IMR-90 (cell line): ENCODE measurements around the gene RCC1. TPM values are rescaled to one million over a fixed set of nuclear protein-coding genes. Genes with fewer than 3 reads are reported as not detected.

Experiments
- ATAC-seq: fragments of 200-7000 bp; cut with Tn5 transposase; 2 replicates; pipeline ENCODE4 v1.9.1; 2020; ENCODE audit warnings: low read depth, mild to moderate bottlenecking, moderate library complexity
- BruUV-seq: library from RNA; stranded (reverse); fragments of 400-500 nt; replicated peaks from 2 replicates; lab custom pipeline; 2021; lab: Mats Ljungman, UMichigan
- CTCF ChIA-PET: fragments of 300-600 bp; formaldehyde crosslinking; extraction: SDS; loops from one replicate; lab custom pipeline; 2021; ENCODE audit warnings: antibody characterized with exemption; lab: Yijun Ruan, JAX
- POLR2A ChIA-PET: fragments of 300-600 bp; sonication (Branson Sonifier 250); formaldehyde crosslinking; loops from one replicate; lab custom pipeline; 2022; ENCODE audit warnings: antibody characterized with exemption; ENCODE audit not compliant: unreplicated experiment; lab: Charles Lee
- DNase-seq: peaks from one replicate; pipeline ENCODE4 v3.0.0; 2013
- H2AFZ ChIP-seq: replicated peaks from 2 replicates; pipeline ENCODE3; 2013; ENCODE audit warnings: low read length, mild to moderate bottlenecking; ENCODE audit not compliant: poor library complexity
- H2AK5ac ChIP-seq: 2 replicates; pipeline ENCODE4 v1.6.1; 2013; ENCODE audit warnings: low read depth, low read length, inconsistent platforms
- H2AK9ac ChIP-seq: replicated peaks from 2 replicates; pipeline ENCODE3; 2013; ENCODE audit warnings: mild to moderate bottlenecking, low read depth, low read length, moderate library complexity; ENCODE audit not compliant: poor library complexity
- H2BK120ac ChIP-seq: 2 replicates; pipeline ENCODE4 v1.6.1; 2013; ENCODE audit warnings: low read depth, low read length, inconsistent platforms
- H2BK15ac ChIP-seq: 3 replicates; pipeline ENCODE4 v1.6.1; 2013; ENCODE audit warnings: low read depth, low read length, inconsistent platforms
- H2BK20ac ChIP-seq: 2 replicates; pipeline ENCODE4 v1.6.1; 2013; ENCODE audit warnings: low read depth, mild to moderate bottlenecking, inconsistent platforms, low read length, moderate library complexity
- H2BK5ac ChIP-seq: 2 replicates; pipeline ENCODE4 v1.6.1; 2013; ENCODE audit warnings: mild to moderate bottlenecking, low read depth, low read length, inconsistent platforms; ENCODE audit not compliant: poor library complexity, severe bottlenecking
- H3K14ac ChIP-seq: replicated peaks from 2 replicates; pipeline ENCODE4 v1.6.1; 2013; ENCODE audit warnings: low read depth, low read length, inconsistent platforms
- H3K18ac ChIP-seq: 2 replicates; pipeline ENCODE4 v1.6.1; 2013; ENCODE audit warnings: low read depth, low read length, control low read depth
- H3K23ac ChIP-seq: 2 replicates; pipeline ENCODE4 v1.6.1; 2013; ENCODE audit warnings: low read depth, low read length, inconsistent platforms
- H3K27ac ChIP-seq: 2 replicates; pipeline ENCODE4 v1.5.1; 2013; ENCODE audit warnings: mild to moderate bottlenecking, control low read depth, low read length; ENCODE audit not compliant: insufficient read depth
- H3K27me3 ChIP-seq: 2 replicates; pipeline ENCODE4 v1.6.1; 2013; ENCODE audit warnings: low read length; ENCODE audit not compliant: control insufficient read depth, insufficient read depth
- H3K36me3 ChIP-seq: 2 replicates; pipeline ENCODE4 v1.6.1; 2013; ENCODE audit warnings: low read length, mixed read lengths; ENCODE audit not compliant: control insufficient read depth, insufficient read depth
- H3K4ac ChIP-seq: 2 replicates; pipeline ENCODE4 v1.6.1; 2013; ENCODE audit warnings: low read depth, low read length, inconsistent platforms
- H3K4me1 ChIP-seq: 2 replicates; pipeline ENCODE4 v1.6.1; 2013; ENCODE audit warnings: low read length, mixed read lengths; ENCODE audit not compliant: control insufficient read depth, insufficient read depth
- H3K4me2 ChIP-seq: 2 replicates; pipeline ENCODE4 v1.6.1; 2013; ENCODE audit warnings: low read depth, mild to moderate bottlenecking, control low read depth, low read length, moderate library complexity
- H3K4me3 ChIP-seq: 2 replicates; pipeline ENCODE4 v1.5.1; 2013; ENCODE audit warnings: low read depth, mild to moderate bottlenecking, control low read depth, low read length, moderate library complexity; ENCODE audit not compliant: insufficient read depth
- H3K56ac ChIP-seq: 2 replicates; pipeline ENCODE4 v1.6.1; 2013; ENCODE audit warnings: low read length, inconsistent platforms; ENCODE audit not compliant: insufficient read depth; ENCODE audit errors: extremely low read depth
- H3K79me1 ChIP-seq, 2 experiments: 2 replicates each; pipeline ENCODE4 v1.6.1; 2013; ENCODE audit warnings: low read length in 2 of 2, inconsistent platforms in 1 of 2, low read depth in 1 of 2
- H3K9ac ChIP-seq: 2 replicates; pipeline ENCODE4 v1.6.1; 2013; ENCODE audit warnings: low read depth, low read length, control low read depth
- H3K9me1 ChIP-seq: 2 replicates; pipeline ENCODE4 v1.6.1; 2013; ENCODE audit warnings: low read length, inconsistent platforms; ENCODE audit not compliant: insufficient read depth
- H3K9me3 ChIP-seq: 2 replicates; pipeline ENCODE4 v1.6.1; 2013; ENCODE audit warnings: low read length; ENCODE audit not compliant: control insufficient read depth, insufficient read depth
- H4K20me1 ChIP-seq: 2 replicates; pipeline ENCODE4 v1.6.1; 2013; ENCODE audit warnings: low read length, inconsistent platforms; ENCODE audit not compliant: insufficient read depth
- H4K5ac ChIP-seq: 2 replicates; pipeline ENCODE4 v1.6.1; 2013; ENCODE audit warnings: mild to moderate bottlenecking, low read depth, low read length, control low read depth
- H4K8ac ChIP-seq, 2 experiments: 2 replicates each; pipeline ENCODE4 v1.6.1; 2013; ENCODE audit warnings: low read depth in 2 of 2, low read length in 2 of 2, control low read depth in 1 of 2, inconsistent platforms in 1 of 2
- H4K91ac ChIP-seq: 2 replicates; pipeline ENCODE4 v1.6.1; 2013; ENCODE audit warnings: low read depth, low read length, inconsistent platforms; ENCODE audit not compliant: insufficient read depth
- BHLHE40 ChIP-seq: fragments of 150-350 bp; IDR thresholded peaks from 2 replicates; pipeline ENCODE4 v1.6.1; 2016; ENCODE audit warnings: mild to moderate bottlenecking, low read depth, low read length
- CEBPB ChIP-seq: IDR thresholded peaks from 2 replicates; pipeline ENCODE4 v1.6.1; 2012; ENCODE audit warnings: low read depth, low read length, improper control_type of control experiment
- FOS ChIP-seq: fragments of 150-350 bp; IDR thresholded peaks from 2 replicates; pipeline ENCODE4 v1.6.1; 2016; ENCODE audit warnings: low read depth, low read length
- MAFK ChIP-seq: IDR thresholded peaks from 2 replicates; pipeline ENCODE4 v1.6.1; 2012; ENCODE audit warnings: low read depth, low read length, improper control_type of control experiment
- MAZ ChIP-seq: IDR thresholded peaks from 2 replicates; pipeline ENCODE4 v1.6.1; 2012; ENCODE audit warnings: low read depth, mild to moderate bottlenecking, low read length, improper control_type of control experiment, moderate library complexity, borderline replicate concordance
- MXI1 ChIP-seq: IDR thresholded peaks from 2 replicates; pipeline ENCODE4 v1.6.1; 2012; ENCODE audit warnings: low read depth, mild to moderate bottlenecking, low read length, moderate library complexity, borderline replicate concordance
- RAD21 ChIP-seq: IDR thresholded peaks from 2 replicates; pipeline ENCODE4 v1.6.1; 2012; ENCODE audit warnings: low read length, improper control_type of control experiment
- RCOR1 ChIP-seq: IDR thresholded peaks from 2 replicates; pipeline ENCODE4 v1.6.1; 2012; ENCODE audit warnings: mild to moderate bottlenecking, low read length, improper control_type of control experiment; ENCODE audit not compliant: insufficient replicate concordance
- RFX5 ChIP-seq: IDR thresholded peaks from 2 replicates; pipeline ENCODE4 v1.8.0; 2012; ENCODE audit warnings: low read depth, mild to moderate bottlenecking, low read length, moderate library complexity
- SMC3 ChIP-seq: fragments of 150-350 bp; IDR thresholded peaks from 2 replicates; pipeline ENCODE4 v1.6.1; 2016; ENCODE audit warnings: low read depth, mild to moderate bottlenecking, antibody characterized with exemption, low read length, moderate library complexity
- USF2 ChIP-seq: fragments of 150-350 bp; IDR thresholded peaks from 2 replicates; pipeline ENCODE4 v1.6.1; 2017; ENCODE audit warnings: mild to moderate bottlenecking, antibody characterized with exemption, low read length, low read depth
- WGBS, 2 experiments: methylation state at CpG; one replicate each; pipeline versions ENCODE4 v1.1.5 to v1.1.7; 2013; ENCODE audit warnings: missing lambda C conversion rate in 2 of 2; ENCODE audit not compliant: insufficient read length in 1 of 2; ENCODE audit errors: extremely low coverage in 2 of 2; 5-methylcytosine and 5-hydroxymethylcytosine counted together
- dilution Hi-C: fragments of 300-500 bp; cut with HindIII; formaldehyde crosslinking; loops from one replicate; pipeline ENCODE4 v1.14.3; 2018; ENCODE audit warnings: low sequenced_read_pairs; ENCODE audit not compliant: unreplicated experiment
- in situ Hi-C: fragments of 300-500 bp; cut with MboI; formaldehyde crosslinking; loops from 3 replicates; pipeline ENCODE4 v1.14.3; 2019; ENCODE audit warnings: low sequenced_read_pairs, inconsistent platforms, mixed read lengths
- intact Hi-C: fragments of 100-400 bp; cut with micrococcal nuclease; formaldehyde crosslinking; loops from 2 replicates; pipeline ENCODE4 v1.10.0; 2022
- polyA plus RNA-seq, 3 experiments: library from polyadenylated mRNA; depleted of rRNA; stranded (reverse); fragments of >200 nt; gene quantifications; 2 replicates each; pipeline ENCODE4 v1.2.3, GENCODE V29; 2012; ENCODE audit warnings: low replicate concordance in 1 of 3
- total RNA-seq: library from RNA; depleted of rRNA; stranded (reverse); fragments of >200 nt; gene quantifications from 2 replicates; pipeline ENCODE4 v1.2.3, GENCODE V29; 2012
- TF ChIP-seq, protein P1 (sequence below): conservative IDR thresholded peaks from 2 replicates; pipeline ENCODE4 v1.5.1; 2012; ENCODE audit warnings: mild to moderate bottlenecking, low read depth, low read length, improper control_type of control experiment

RCC1 gene
- total and polyA plus RNA-seq, 2 of the 4 experiments (the other 2 are of a cell fraction), result 33.2 to 43.9 TPM

- Histone ChIP-seq H3K79me1 (peaks cover 0 to 8% of the 10 kb centered on the region in 2 experiments; a peak in 1 of 4 replicates), H3K27ac (no peak overlapping the region), H3K4ac (no peak overlapping the region), H2BK5ac (no peak overlapping the region), H4K91ac (no peak overlapping the region), H4K8ac (no peak overlapping the region), H3K4me3 (no peak overlapping the region), H4K20me1 (peaks cover 8% of the 10 kb centered on the region; the same call in 1 of the 2 replicates), H2BK15ac (no peak overlapping the region), H3K4me1 (peaks cover 2% of the 10 kb centered on the region; the same call in 1 of the 2 replicates), H2AK5ac (no peak overlapping the region), H3K9me1 (peaks cover 6% of the 10 kb centered on the region; the same call in 1 of the 2 replicates), H3K9me3 (no peaks in the 10 kb centered on the region), H3K9ac (no peak overlapping the region), H3K27me3 (no peaks in the 10 kb centered on the region), H3K4me2 (no peak overlapping the region), H3K14ac (no peak overlapping the region), H2BK20ac (no peak overlapping the region), H2AK9ac (no peak overlapping the region), H3K36me3 (peaks cover 8% of the 10 kb centered on the region), H3K18ac (no peak overlapping the region), H2BK120ac (no peak overlapping the region), H2AFZ (no peak overlapping the region), H3K56ac (no peak overlapping the region), H3K23ac (no peak overlapping the region; the same call in 1 of the 2 replicates), H4K5ac (no peak overlapping the region)
- 75% methylated on average over 2 of the region's 4 CpGs; no CpG with 5 or more reads in 1 of the 2 experiments for WGBS, 2 experiments
- no TSS peak for BruUV-seq
- ChIA-PET CTCF (interaction anchor here (0.5 kb wide), 1 partner anchor 382 kb away, joined by 5 read pairs; no protein-coding TSS in a partner anchor), POLR2A (no interaction called here)
- DNase-seq (no peak), ATAC-seq (no peak)
- dilution Hi-C loops, result no loop called here
- intact Hi-C loops, result no loop called here
- no peak for TF ChIP-seq RAD21
- no peak for TF ChIP-seq MAZ
- TF ChIP-seq SMC3, result no peak
- TF ChIP-seq MXI1, result no peak
- TF ChIP-seq CEBPB, result no peak
- TF ChIP-seq, protein P1, sequence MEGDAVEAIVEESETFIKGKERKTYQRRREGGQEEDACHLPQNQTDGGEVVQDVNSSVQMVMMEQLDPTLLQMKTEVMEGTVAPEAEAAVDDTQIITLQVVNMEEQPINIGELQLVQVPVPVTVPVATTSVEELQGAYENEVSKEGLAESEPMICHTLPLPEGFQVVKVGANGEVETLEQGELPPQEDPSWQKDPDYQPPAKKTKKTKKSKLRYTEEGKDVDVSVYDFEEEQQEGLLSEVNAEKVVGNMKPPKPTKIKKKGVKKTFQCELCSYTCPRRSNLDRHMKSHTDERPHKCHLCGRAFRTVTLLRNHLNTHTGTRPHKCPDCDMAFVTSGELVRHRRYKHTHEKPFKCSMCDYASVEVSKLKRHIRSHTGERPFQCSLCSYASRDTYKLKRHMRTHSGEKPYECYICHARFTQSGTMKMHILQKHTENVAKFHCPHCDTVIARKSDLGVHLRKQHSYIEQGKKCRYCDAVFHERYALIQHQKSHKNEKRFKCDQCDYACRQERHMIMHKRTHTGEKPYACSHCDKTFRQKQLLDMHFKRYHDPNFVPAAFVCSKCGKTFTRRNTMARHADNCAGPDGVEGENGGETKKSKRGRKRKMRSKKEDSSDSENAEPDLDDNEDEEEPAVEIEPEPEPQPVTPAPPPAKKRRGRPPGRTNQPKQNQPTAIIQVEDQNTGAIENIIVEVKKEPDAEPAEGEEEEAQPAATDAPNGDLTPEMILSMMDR, result no peak
- no peak for TF ChIP-seq FOS
- no peak for TF ChIP-seq USF2
- TF ChIP-seq BHLHE40, result no peak
- no peak for TF ChIP-seq MAFK
- no peak for TF ChIP-seq RCOR1
- TF ChIP-seq RFX5, result no peak
- in situ Hi-C loops, result no loop called here
Observed at GRCh38 chr1:28501925-28502324, 3.9 kb upstream of the RCC1 start.
